Gastroesophageal sphincter (tissue), 2 donors: Measurements from ENCODE around the gene ZZZ3.

ENCODE experiments used
- EP300 ChIP-seq: sonication (generic); formaldehyde crosslinking; IDR thresholded peaks from one replicate; pipeline ENCODE4 v1.6.1; 2017; ENCODE audit warnings: antibody characterized with exemption, mild to moderate bottlenecking
- POLR2A ChIP-seq, 2 donors: fragments of 450-650 bp; IDR thresholded peaks; one replicate each; pipeline ENCODE4 v1.6.1; 2017; ENCODE audit warnings: antibody characterized with exemption in 2 of 2, mild to moderate bottlenecking in 2 of 2, moderate library complexity in 1 of 2

- TF ChIP-seq POLR2A (IDR thresholded peaks at IDR 0.05), result no peak
- TF ChIP-seq EP300, result no peak
Measured at GRCh38 chr1:77668924-77669449, 13.5 kb downstream of the ZZZ3 start.
